NCI-H1694 treated with DMSO at 0.1 percent for 48 hours (cell line): ENCODE data around the gene TRIM2.
A peak's percentile ranks its signal among the peaks of the same experiment; 100 is the strongest.

ENCODE experiments used
- DNase-seq: peaks from one replicate; lab custom pipeline; 2025; lab: John Stamatoyannopoulos, UW

Gene TRIM2

DNA sequence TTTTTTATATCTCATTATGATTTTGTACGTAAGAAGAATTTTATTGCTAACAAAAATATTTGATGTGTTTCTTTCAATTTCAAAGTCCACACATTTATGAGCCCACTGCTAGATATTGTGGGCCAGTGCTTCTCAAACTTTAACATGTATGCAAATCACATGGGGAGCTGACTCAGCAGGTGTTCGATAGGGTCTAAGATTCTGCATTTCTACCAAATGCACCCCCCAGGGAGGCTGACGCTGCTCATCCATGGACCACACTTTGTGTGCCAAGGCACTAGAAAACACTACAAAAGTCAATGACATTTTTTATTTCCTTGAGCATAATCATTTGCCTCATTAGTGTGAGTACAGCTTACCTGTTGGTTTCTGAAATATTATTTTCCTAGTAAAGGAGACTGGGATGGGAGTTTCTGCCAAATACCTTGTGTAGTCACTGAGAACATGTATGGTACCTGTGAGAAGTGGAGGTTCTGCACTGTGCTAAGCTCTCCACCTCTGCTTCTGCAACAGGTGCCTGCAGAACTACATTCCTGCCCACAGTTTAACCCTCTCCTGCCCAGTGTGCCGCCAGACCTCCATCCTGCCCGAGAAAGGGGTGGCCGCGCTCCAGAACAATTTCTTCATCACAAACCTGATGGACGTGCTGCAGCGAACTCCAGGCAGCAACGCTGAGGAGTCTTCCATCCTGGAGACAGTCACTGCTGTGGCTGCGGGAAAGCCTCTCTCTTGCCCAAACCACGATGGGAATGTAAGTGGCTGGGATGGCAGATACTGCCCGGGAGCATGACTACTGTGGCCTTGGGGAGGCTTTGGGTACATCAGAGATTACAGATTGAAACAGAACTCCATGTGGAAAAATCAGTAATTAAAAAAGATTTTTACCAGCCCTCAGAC is 71.4 kb downstream of the TRIM2 start:
- DNase-seq, result no peak

DNA sequence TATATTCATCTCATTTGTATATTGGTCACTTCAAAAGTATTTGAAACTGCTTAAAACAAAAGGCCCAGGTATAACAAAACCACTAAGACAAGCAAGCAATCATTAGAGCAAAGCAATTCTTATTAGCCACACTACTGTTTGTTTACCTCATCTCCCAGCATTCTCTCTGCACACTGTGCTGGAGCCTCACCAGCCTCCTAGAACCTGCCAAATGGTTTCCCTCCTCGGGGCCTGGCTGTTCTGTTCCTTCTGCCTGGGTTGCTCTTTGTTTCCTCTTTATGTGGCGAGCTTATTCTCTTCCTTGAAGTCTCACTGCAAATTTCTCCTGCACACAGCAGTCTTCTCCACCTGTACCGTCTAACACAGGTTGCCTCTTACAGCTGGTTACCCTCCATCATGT is 72.7 kb downstream of the TRIM2 start:
- no peak for DNase-seq

- DNase-seq, result no peak
Measured at GRCh38 chr4:153281476-153281875, 77.2 kb downstream of the TRIM2 start.

GRCh38 chr4:153282023-153282422 is 77.8 kb downstream of the TRIM2 start:
- no peak for DNase-seq

DNA sequence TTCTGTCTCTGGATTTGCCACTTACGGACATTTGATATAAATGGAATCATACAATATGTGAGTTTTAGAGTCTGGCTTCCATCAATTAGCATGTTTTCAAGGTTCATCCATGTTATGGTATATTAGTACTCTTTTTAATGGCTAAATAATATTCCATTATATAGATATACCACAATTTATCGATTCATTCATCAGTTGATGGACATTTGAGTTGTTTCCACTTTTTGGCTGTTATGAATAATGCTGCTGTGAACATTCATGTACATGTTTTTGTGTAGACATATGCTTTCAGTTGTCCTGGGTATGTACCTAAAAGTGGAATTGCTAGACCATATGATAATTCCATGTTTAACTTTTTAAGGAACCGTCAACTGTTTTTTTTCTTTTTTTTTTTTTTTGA is 79.0 kb downstream of the TRIM2 start:
- DNase-seq, result no peak

- no peak for DNase-seq
Measured at GRCh38 chr4:153290134-153290533, 85.9 kb downstream of the TRIM2 start.

DNA sequence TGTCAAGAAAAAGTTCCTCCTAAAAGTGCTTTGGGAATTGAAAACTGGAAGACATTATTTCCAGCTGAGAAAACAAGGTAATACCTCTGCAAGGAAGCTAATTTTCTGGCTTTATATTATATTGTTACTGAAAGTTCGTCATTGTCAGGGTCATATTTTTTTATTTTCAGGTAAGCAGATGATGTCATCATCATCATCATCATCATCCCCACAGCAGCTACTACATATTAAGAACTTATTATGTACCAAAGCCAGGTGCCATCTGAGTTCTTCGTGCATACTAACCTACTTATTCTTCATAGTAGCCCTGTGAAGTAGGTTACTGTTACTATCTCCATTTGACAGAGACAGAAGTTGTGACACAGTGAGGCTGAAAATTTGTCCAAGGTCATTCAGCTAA is 87.3 kb downstream of the TRIM2 start:
- no peak for DNase-seq

GRCh38 chr4:153292897-153293741 is 88.9 kb downstream of the TRIM2 start:
- no peak for DNase-seq

GRCh38 chr4:153293742-153294057 is 89.5 kb downstream of the TRIM2 start:
- DNase-seq, result no peak

DNA sequence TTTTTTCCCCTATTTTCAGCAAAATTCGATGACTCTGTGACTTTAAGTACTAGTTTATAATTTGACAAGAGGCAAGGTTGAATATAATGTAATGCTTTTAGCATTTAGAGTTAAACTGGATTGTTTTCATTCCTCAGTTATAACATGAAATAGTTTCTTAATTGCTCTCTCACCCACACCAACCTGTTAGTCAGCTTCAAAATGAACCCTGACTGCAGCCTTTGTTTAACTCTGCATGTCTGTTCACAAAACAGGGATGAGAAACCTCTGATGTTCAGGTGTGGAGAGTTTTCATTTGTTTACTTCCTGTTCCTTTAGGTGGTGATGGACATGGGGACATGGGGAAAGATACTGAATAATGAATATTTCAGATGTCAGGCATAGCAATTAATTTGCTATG is 90.4 kb downstream of the TRIM2 start:
- no peak for DNase-seq

GRCh38 chr4:153295131-153295755 is 91.0 kb downstream of the TRIM2 start:
- DNase-seq, result no peak

GRCh38 chr4:153296040-153296823 is 92.0 kb downstream of the TRIM2 start:
- DNase-seq, result no peak

DNA sequence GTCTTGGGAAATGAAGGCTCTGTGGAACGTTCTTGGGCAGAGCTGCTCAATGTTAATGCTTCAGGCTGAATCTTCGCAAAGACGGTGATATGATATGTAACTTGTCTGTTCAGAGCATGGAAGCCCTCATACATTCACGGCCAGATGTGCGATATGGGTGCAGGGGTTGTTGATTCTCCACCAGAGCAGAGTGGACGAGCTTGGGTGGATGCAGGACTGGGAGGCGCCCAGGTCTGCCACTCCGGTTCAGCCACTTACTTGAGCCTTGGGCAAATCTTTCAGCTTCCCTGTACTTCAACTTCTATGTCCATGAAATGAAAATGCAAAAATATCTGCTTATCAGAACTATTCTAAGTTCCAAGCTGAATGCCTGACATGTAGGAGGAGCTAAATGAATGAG is 92.9 kb downstream of the TRIM2 start:
- no peak for DNase-seq

DNA sequence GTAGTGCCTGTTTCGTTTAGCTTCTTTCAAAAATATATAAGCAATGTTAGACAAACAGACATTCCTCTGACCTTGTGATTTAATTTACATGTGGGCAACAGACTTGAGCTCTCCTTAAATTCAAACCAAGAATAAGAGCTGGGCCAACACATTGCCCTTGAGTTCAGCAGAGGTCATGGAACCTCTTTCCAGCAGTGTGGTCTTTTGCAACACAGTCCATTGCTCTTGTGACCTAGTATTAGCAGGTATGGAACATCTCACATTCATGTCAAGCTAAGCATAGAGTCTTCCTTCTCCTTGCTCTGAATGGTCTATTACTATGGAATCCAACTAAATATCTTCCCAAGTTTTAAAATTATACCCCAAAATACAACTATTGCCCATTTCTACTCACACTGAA is 106.5 kb downstream of the TRIM2 start:
- no peak for DNase-seq

GRCh38 chr4:153314915-153315314 is 110.7 kb downstream of the TRIM2 start:
- no peak for DNase-seq

GRCh38 chr4:153318696-153319320 is 114.6 kb downstream of the TRIM2 start:
- DNase-seq, result peak; percentile 53

GRCh38 chr4:153322791-153323190 is 118.5 kb downstream of the TRIM2 start:
- DNase-seq, result no peak

DNA sequence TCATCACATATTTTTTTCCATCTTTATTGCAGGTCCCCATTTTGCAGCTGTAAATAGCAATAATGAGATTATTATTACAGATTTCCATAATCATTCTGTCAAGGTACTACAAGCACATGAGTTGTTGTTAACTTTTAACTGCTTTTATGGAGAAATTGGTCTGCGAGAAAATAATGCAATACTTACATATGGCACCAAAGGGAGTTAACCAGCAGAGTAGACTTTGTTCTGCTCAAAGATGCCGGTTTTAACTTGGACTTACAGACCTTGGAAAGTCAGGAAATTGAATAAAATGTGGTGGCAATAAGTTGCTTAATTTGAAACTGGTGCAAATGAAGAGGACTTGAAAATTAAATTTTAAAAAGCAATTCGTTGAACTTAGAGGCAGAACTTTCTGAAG is 119.8 kb downstream of the TRIM2 start:
- DNase-seq, result no peak

DNA sequence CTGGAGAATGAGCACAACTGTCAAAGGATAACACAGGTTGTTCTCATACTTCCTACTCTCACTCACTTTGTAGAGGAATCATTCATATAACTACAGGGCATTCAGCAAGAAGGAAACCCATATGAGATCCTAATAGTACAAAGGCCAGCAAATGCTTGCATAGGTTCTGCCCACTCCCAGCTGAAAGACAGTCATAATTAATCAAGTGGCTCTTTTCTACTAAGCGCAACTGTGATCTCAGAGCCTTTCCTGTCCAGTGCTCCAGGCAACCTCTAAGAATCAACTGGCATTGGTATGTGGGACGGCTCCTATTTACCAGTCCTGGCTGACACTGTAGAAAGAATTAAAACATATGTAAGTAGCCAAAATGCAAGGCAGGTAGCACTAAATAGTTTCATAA is 121.3 kb downstream of the TRIM2 start:
- no peak for DNase-seq

- DNase-seq, result no peak
Measured at GRCh38 chr4:153326513-153326912, 122.3 kb downstream of the TRIM2 start.

GRCh38 chr4:153327247-153327646 is 123.0 kb downstream of the TRIM2 start:
- no peak for DNase-seq

GRCh38 chr4:153332936-153333335 is 128.7 kb downstream of the TRIM2 start:
- DNase-seq, result no peak
